MM.1S (cell line): ENCODE data around the gene GPR142.
A peak's percentile ranks its signal among the peaks of the same experiment; 100 is the strongest.

ENCODE experiments used
- DNase-seq: peaks from one replicate; pipeline ENCODE4 v3.0.0-alpha.2; 2015
- H2AFZ ChIP-seq: fragments of 300-600 bp; sonication (generic); 2 replicates; pipeline ENCODE4 v1.6.0; 2016; ENCODE audit warnings: antibody characterized with exemption, low read length
- H3F3A ChIP-seq: fragments of 300-600 bp; sonication (generic); 2 replicates; pipeline ENCODE4 v1.6.1; 2016; ENCODE audit warnings: mild to moderate bottlenecking, antibody characterized with exemption, low read length, moderate library complexity, mixed read lengths; ENCODE audit not compliant: insufficient read depth
- H3K27ac ChIP-seq: fragments of 300-600 bp; sonication (generic); 2 replicates; pipeline ENCODE4 v1.5.1; 2016; ENCODE audit warnings: mild to moderate bottlenecking, low read length
- H3K27me3 ChIP-seq: fragments of 300-600 bp; sonication (generic); replicated peaks from 2 replicates; pipeline ENCODE4 v1.6.0; 2016; ENCODE audit warnings: low read length; ENCODE audit not compliant: insufficient read depth
- H3K36me3 ChIP-seq: fragments of 300-600 bp; sonication (generic); replicated peaks from 2 replicates; pipeline ENCODE4 v1.6.1; 2016; ENCODE audit warnings: mild to moderate bottlenecking, low read length, mixed read lengths; ENCODE audit not compliant: insufficient read depth
- H3K4me1 ChIP-seq: fragments of 300-600 bp; sonication (generic); 2 replicates; pipeline ENCODE4 v1.6.1; 2016; ENCODE audit warnings: low read length, mixed read lengths
- H3K4me2 ChIP-seq: fragments of 300-600 bp; sonication (generic); 2 replicates; pipeline ENCODE4 v1.6.0; 2016; ENCODE audit warnings: low read depth, low read length
- H3K4me3 ChIP-seq: fragments of 300-600 bp; sonication (generic); 2 replicates; pipeline ENCODE4 v1.5.1; 2016; ENCODE audit warnings: low read length, mixed read lengths
- H3K79me2 ChIP-seq: fragments of 300-600 bp; sonication (generic); 2 replicates; pipeline ENCODE4 v1.6.1; 2016; ENCODE audit warnings: mixed run types, low read length, mixed read lengths
- H3K9ac ChIP-seq: fragments of 300-600 bp; sonication (generic); 2 replicates; pipeline ENCODE4 v1.6.1; 2016; ENCODE audit warnings: low read length, mixed read lengths
- H3K9me2 ChIP-seq: fragments of 300-600 bp; sonication (generic); replicated peaks from 2 replicates; pipeline ENCODE4 v1.6.1; 2016; ENCODE audit warnings: mild to moderate bottlenecking, low read length, mixed read lengths; ENCODE audit not compliant: insufficient read depth
- H3K9me3 ChIP-seq: fragments of 300-600 bp; sonication (generic); replicated peaks from 2 replicates; pipeline ENCODE4 v1.6.1; 2016; ENCODE audit warnings: mild to moderate bottlenecking, low read length, mixed read lengths; ENCODE audit not compliant: insufficient read depth
- H4K20me1 ChIP-seq: fragments of 300-600 bp; sonication (generic); 2 replicates; pipeline ENCODE4 v1.6.1; 2016; ENCODE audit warnings: mild to moderate bottlenecking, low read length, moderate library complexity, mixed read lengths; ENCODE audit not compliant: insufficient read depth
- CTCF ChIP-seq: fragments of 300-600 bp; sonication (generic); IDR thresholded peaks from 2 replicates; pipeline ENCODE4 v1.5.1; 2016; ENCODE audit warnings: antibody characterized with exemption, low read length, mixed read lengths
- EZH2 ChIP-seq: fragments of 300-600 bp; sonication (generic); optimal IDR thresholded peaks from 2 replicates; pipeline ENCODE3; 2017; ENCODE audit warnings: low read depth, mild to moderate bottlenecking, antibody characterized with exemption, low read length, mixed read lengths
- EZH2phosphoT487 ChIP-seq: fragments of 300-600 bp; sonication (generic); IDR thresholded peaks from 2 replicates; pipeline ENCODE4 v1.6.1; 2018; ENCODE audit warnings: antibody characterized with exemption, low read length

Gene GPR142

GRCh38 chr17:74325376-74325742 lies 41.9 kb upstream of the GPR142 start:
- no peak for TF ChIP-seq EZH2phosphoT487
- no peak for TF ChIP-seq CTCF
- no peak for TF ChIP-seq EZH2
- peak overlapping the region; percentile 51; the same call in 1 of the 2 replicates for H3K4me2 ChIP-seq
- no peak overlapping the region for H2AFZ ChIP-seq
- H3K4me1 ChIP-seq: 0 out of 2 replicates have a peak, but pooled peaks cover 7% of the 10 kb centered on the region
- H3K27ac ChIP-seq: no peak overlapping the region
- no peak for DNase-seq
- H3F3A ChIP-seq: no peaks in the 10 kb centered on the region
- no peak overlapping the region for H3K4me3 ChIP-seq
- H3K36me3 ChIP-seq: no peaks in the 10 kb centered on the region
- peaks cover 54% of the 10 kb centered on the region for H3K27me3 ChIP-seq
- no peaks in the 10 kb centered on the region for H3K9me3 ChIP-seq
- H3K9ac ChIP-seq: no peak overlapping the region
- no peaks in the 10 kb centered on the region for H3K9me2 ChIP-seq
- no peaks in the 10 kb centered on the region for H3K79me2 ChIP-seq
- H4K20me1 ChIP-seq: no peaks in the 10 kb centered on the region

GRCh38 chr17:74325743-74326379 lies 41.4 kb upstream of the GPR142 start, which contains the start of gene KIF19:
TSS of gene KIF19 (plus strand) at chr17:74326226. CDS start at chr17:74326350, 124 bp downstream.
- no peak within 1 kb of the TSS; the same call in 1 of the 2 replicates for H3K4me3 ChIP-seq
- no peaks in the 10 kb centered on the region for H3K79me2 ChIP-seq
- H3K9ac ChIP-seq: no peak within 1 kb of the TSS
- H3F3A ChIP-seq: no peaks in the 10 kb centered on the region
- H3K4me1 ChIP-seq: 0 out of 2 replicates have a peak, but pooled peaks cover 7% of the 10 kb centered on the region
- no peak within 1 kb of the TSS for H3K27ac ChIP-seq
- no peaks in the 10 kb centered on the region for H3K9me2 ChIP-seq
- H3K9me3 ChIP-seq: no peaks in the 10 kb centered on the region
- no peak within 1 kb of the TSS for H2AFZ ChIP-seq
- H3K27me3 ChIP-seq: peaks cover 54% of the 10 kb centered on the region
- H3K4me2 ChIP-seq: peak within 1 kb of the TSS; percentile 51; the same call in 1 of the 2 replicates
- DNase-seq: peak; percentile 39
- no peaks in the 10 kb centered on the region for H4K20me1 ChIP-seq
- TF ChIP-seq CTCF (no peak), EZH2 (no peak), EZH2phosphoT487 (no peak)
- no peaks in the 10 kb centered on the region for H3K36me3 ChIP-seq

GRCh38 chr17:74326506-74326905 lies 40.8 kb upstream of the GPR142 start:
- no peaks in the 10 kb centered on the region for H3K36me3 ChIP-seq
- peak overlapping the region; percentile 47; the same call in 1 of the 2 replicates for H3K4me2 ChIP-seq
- H4K20me1 ChIP-seq: no peaks in the 10 kb centered on the region
- no peak for DNase-seq
- no peaks in the 10 kb centered on the region for H3K9me2 ChIP-seq
- H3K4me1 ChIP-seq: 0 out of 2 replicates have a peak, but pooled peaks cover 7% of the 10 kb centered on the region
- peaks cover 52% of the 10 kb centered on the region for H3K27me3 ChIP-seq
- TF ChIP-seq CTCF (no peak), EZH2 (no peak), EZH2phosphoT487 (no peak)
- H3F3A ChIP-seq: no peaks in the 10 kb centered on the region
- H3K27ac ChIP-seq: no peak overlapping the region
- no peak overlapping the region; the same call in 1 of the 2 replicates for H3K4me3 ChIP-seq
- H3K9ac ChIP-seq: no peak overlapping the region
- no peaks in the 10 kb centered on the region for H3K79me2 ChIP-seq
- H3K9me3 ChIP-seq: no peaks in the 10 kb centered on the region
- no peak overlapping the region for H2AFZ ChIP-seq
